IPS-NIHi7 (cell line): Measurements from ENCODE around the gene PCGF3.
"Not testable (repeated sequence)": the region's sequence is repeated elsewhere in the genome, so short reads cannot be mapped to it uniquely, and the experiment has no call there.

Experiments used
- DNase-seq: peaks from one replicate; pipeline ENCODE4 v3.0.0; 2012; ENCODE audit warnings: mixed read lengths; ENCODE audit errors: extremely low spot score

Gene PCGF3

GRCh38 chr4:794900-795725 is 89.5 kb downstream of the PCGF3 start:
- no peak for DNase-seq

GRCh38 chr4:795726-796119 is 90.1 kb downstream of the PCGF3 start:
- DNase-seq = no peak

GRCh38 chr4:796206-796605 is 90.6 kb downstream of the PCGF3 start:
- no peak for DNase-seq

GRCh38 chr4:797066-797465 is 91.4 kb downstream of the PCGF3 start:
- no peak for DNase-seq

- no peak for DNase-seq
Measured at GRCh38 chr4:801436-802124, 95.9 kb downstream of the PCGF3 start.

GRCh38 chr4:803884-804283 is 98.3 kb downstream of the PCGF3 start:
- DNase-seq = no peak

GRCh38 chr4:804804-805203 is 99.2 kb downstream of the PCGF3 start:
- DNase-seq = no peak

GRCh38 chr4:806979-807378 is 101.3 kb downstream of the PCGF3 start:
- not testable (repeated sequence) for DNase-seq

GRCh38 chr4:807792-808191 is 102.2 kb downstream of the PCGF3 start:
- no peak for DNase-seq

GRCh38 chr4:808860-809570 is 103.4 kb downstream of the PCGF3 start:
- DNase-seq = no peak

- peak; percentile 69 for DNase-seq
Measured at GRCh38 chr4:813900-814299, 108.3 kb downstream of the PCGF3 start.

- DNase-seq = no peak
Measured at GRCh38 chr4:814312-814850, 108.7 kb downstream of the PCGF3 start.

- DNase-seq = no peak
Measured at GRCh38 chr4:815464-816146, 110.0 kb downstream of the PCGF3 start.

- DNase-seq = no peak
Measured at GRCh38 chr4:818106-818921, 112.7 kb downstream of the PCGF3 start.

GRCh38 chr4:819401-820229 is 114.0 kb downstream of the PCGF3 start:
- no peak for DNase-seq
